Sigmoid colon (tissue), 7 donors: ENCODE data around the gene BCL11B. TPM values are rescaled to one million over a fixed set of nuclear protein-coding genes. Genes with fewer than 3 reads are reported as not detected.

ENCODE experiments used
- DNase-seq: peaks from one replicate; pipeline ENCODE4 v3.0.0-alpha.2; 2019
- H3K27ac ChIP-seq, 4 donors: fragments of 200-600 bp; sonication (generic); one replicate each; pipeline ENCODE4 v1.5.1; 2016 to 2019; ENCODE audit warnings: mild to moderate bottlenecking in 1 of 4
- H3K27me3 ChIP-seq, 3 donors: fragments of 200-600 bp; sonication (generic); one replicate each; pipeline ENCODE4 v1.5.1; 2019; ENCODE audit warnings: mild to moderate bottlenecking in 1 of 3
- H3K36me3 ChIP-seq, 4 donors: fragments of 200-600 bp; sonication (generic); one replicate each; pipeline ENCODE4 v1.5.1; 2016 to 2019
- H3K4me1 ChIP-seq, 4 donors: fragments of 200-600 bp; sonication (generic); one replicate each; pipeline ENCODE4 v1.5.1; 2017 to 2019
- H3K4me3 ChIP-seq, 4 donors: fragments of 200-600 bp; sonication (generic); one replicate each; pipeline ENCODE4 v1.5.1; 2017 to 2019; ENCODE audit warnings: mild to moderate bottlenecking in 2 of 4, moderate library complexity in 1 of 4
- H3K9me3 ChIP-seq, 4 donors: fragments of 200-600 bp in 3 of 4; sonication (generic) in 3 of 4; one replicate each; pipeline versions ENCODE4 v1.5.1 to v1.6.1; 2013 to 2019
- EP300 ChIP-seq, 4 donors: sonication (generic); formaldehyde crosslinking; IDR thresholded peaks; one replicate each; pipeline ENCODE4 v1.6.1; 2017; ENCODE audit warnings: antibody characterized with exemption in 4 of 4
- POLR2A ChIP-seq, 2 donors: fragments of 450-650 bp; IDR thresholded peaks; one replicate each; pipeline ENCODE4 v1.6.1; 2016; ENCODE audit warnings: antibody characterized with exemption in 2 of 2, mild to moderate bottlenecking in 2 of 2, moderate library complexity in 2 of 2
- POLR2AphosphoS5 ChIP-seq, 4 donors: sonication (generic); formaldehyde crosslinking; IDR thresholded peaks; one replicate each; pipeline ENCODE4 v1.6.1; 2017; ENCODE audit warnings: antibody characterized with exemption in 4 of 4
- WGBS, 2 donors: extraction: QIAGEN DNeasy Blood & Tissue Kit; methylation state at CpG; one replicate each; pipeline ENCODE4 v1.1.7; 2013; 5-methylcytosine and 5-hydroxymethylcytosine counted together
- intact Hi-C: fragments of 100-400 bp; cut with DNase I; formaldehyde crosslinking; loops from one replicate; pipeline ENCODE4 v1.15.1; 2023
- polyA plus RNA-seq, 3 donors: library from polyadenylated mRNA; stranded (reverse); fragments of 200-250 nt; gene quantifications; one replicate each; pipeline ENCODE4 v1.2.3, GENCODE V29; 2013
- total RNA-seq, 4 donors: library from RNA; depleted of rRNA; stranded (reverse); fragments of >200 nt; gene quantifications; one replicate each; pipeline ENCODE4 v1.1.0, GENCODE V29; 2016
- TF ChIP-seq, protein P1 (sequence below), 4 experiments: fragments of 450-650 bp in 3 of 4; fragments of 200-600 bp in 1 of 4; IDR thresholded peaks; one replicate each; pipeline ENCODE4 v1.5.1; 2016 to 2019; ENCODE audit warnings: antibody characterized with exemption in 4 of 4, mild to moderate bottlenecking in 3 of 4, moderate library complexity in 2 of 4
- donor health status: healthy with polysubstance abuse.
- donor health status: Bipolar disorder and iron deficiency.
- donor health status: healthy.

Gene BCL11B
- total and polyA plus RNA-seq, 7 donors, result under 0.01 to 3.5 (median 0.23) TPM

GRCh38 chr14:99131632-99132271 lies 140.2 kb downstream of the BCL11B start:
- H3K4me3 ChIP-seq, result no peak overlapping the region
- peaks cover 0 to 22% (median 16%) of the 10 kb centered on the region in 4 donors for H3K4me1 ChIP-seq
- no peaks in the 10 kb centered on the region for H3K9me3 ChIP-seq
- TF ChIP-seq POLR2A (IDR thresholded peaks at IDR 0.05), result no peak
- TF ChIP-seq EP300 (IDR thresholded peaks at IDR 0.05), result no peak
- TF ChIP-seq, protein P1, sequence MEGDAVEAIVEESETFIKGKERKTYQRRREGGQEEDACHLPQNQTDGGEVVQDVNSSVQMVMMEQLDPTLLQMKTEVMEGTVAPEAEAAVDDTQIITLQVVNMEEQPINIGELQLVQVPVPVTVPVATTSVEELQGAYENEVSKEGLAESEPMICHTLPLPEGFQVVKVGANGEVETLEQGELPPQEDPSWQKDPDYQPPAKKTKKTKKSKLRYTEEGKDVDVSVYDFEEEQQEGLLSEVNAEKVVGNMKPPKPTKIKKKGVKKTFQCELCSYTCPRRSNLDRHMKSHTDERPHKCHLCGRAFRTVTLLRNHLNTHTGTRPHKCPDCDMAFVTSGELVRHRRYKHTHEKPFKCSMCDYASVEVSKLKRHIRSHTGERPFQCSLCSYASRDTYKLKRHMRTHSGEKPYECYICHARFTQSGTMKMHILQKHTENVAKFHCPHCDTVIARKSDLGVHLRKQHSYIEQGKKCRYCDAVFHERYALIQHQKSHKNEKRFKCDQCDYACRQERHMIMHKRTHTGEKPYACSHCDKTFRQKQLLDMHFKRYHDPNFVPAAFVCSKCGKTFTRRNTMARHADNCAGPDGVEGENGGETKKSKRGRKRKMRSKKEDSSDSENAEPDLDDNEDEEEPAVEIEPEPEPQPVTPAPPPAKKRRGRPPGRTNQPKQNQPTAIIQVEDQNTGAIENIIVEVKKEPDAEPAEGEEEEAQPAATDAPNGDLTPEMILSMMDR (IDR thresholded peaks at IDR 0.05), result no peak
- no peak for TF ChIP-seq POLR2AphosphoS5 (IDR thresholded peaks at IDR 0.05)
- no peak overlapping the region for H3K27ac ChIP-seq
- 93% methylated on average over 12 of the region's 12 CpGs for WGBS, 2 donors
- H3K36me3 ChIP-seq, result no peaks in the 10 kb centered on the region
- DNase-seq, result peak; percentile 43
- intact Hi-C loops, result no loop called here
- no peaks in the 10 kb centered on the region for H3K27me3 ChIP-seq

GRCh38 chr14:99129998-99130397 lies 142.0 kb downstream of the BCL11B start:
- Histone ChIP-seq H3K27me3 (no peaks in the 10 kb centered on the region), H3K4me1 (peaks cover 0 to 22% (median 16%) of the 10 kb centered on the region in 4 donors), H3K36me3 (no peaks in the 10 kb centered on the region), H3K4me3 (no peak overlapping the region), H3K9me3 (no peaks in the 10 kb centered on the region), H3K27ac (no peak overlapping the region)
- intact Hi-C loops, result no loop called here
- peak; percentile 25 for DNase-seq
- TF ChIP-seq, protein P1 (IDR thresholded peaks at IDR 0.05), result no peak
- TF ChIP-seq POLR2A (IDR thresholded peaks at IDR 0.05) (no peak), EP300 (IDR thresholded peaks at IDR 0.05) (no peak), POLR2AphosphoS5 (IDR thresholded peaks at IDR 0.05) (no peak)
- 85% methylated on average over 15 of the region's 15 CpGs for WGBS, 2 donors

DNA sequence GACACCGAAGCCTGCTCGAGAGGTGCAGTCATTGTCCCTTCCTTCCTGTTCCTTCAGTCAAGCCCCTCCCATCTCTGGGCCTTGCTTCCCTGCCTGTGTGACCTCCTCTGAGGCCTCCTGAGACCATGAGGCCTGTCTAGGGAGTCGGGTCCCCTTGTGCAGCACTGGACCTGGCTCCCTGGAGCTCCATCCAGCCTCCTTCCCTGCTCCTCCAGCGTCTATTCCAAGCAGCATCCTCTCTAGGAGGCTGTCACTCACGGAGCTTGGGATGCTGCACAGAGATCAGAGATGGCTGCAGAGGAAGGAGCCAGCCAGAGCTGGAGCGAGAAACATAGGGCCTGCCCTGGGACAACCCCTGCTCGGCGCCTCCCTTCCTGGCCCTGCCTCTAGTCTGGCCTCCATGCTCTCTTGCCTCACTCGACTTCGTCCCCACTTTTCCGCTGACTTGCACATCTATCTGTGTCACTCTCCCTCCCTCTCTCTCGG lies 142.7 kb downstream of the BCL11B start:
- Histone ChIP-seq H3K4me1 (peaks cover 0 to 22% (median 16%) of the 10 kb centered on the region in 4 donors), H3K27me3 (no peaks in the 10 kb centered on the region), H3K4me3 (no peak overlapping the region), H3K9me3 (no peaks in the 10 kb centered on the region), H3K27ac (no peak overlapping the region), H3K36me3 (no peaks in the 10 kb centered on the region)
- intact Hi-C loops, result no loop called here
- WGBS, 2 donors, result 72 to 75% methylated on average over 12 of the region's 12 CpGs
- peak; percentile 34 for DNase-seq
- TF ChIP-seq POLR2AphosphoS5 (IDR thresholded peaks at IDR 0.05) (no peak), POLR2A (IDR thresholded peaks at IDR 0.05) (no peak)

- Histone ChIP-seq H3K27me3 (no peaks in the 10 kb centered on the region), H3K9me3 (no peaks in the 10 kb centered on the region), H3K36me3 (no peaks in the 10 kb centered on the region), H3K4me3 (no peak overlapping the region), H3K27ac (no peak overlapping the region), H3K4me1 (peaks cover 0 to 14% (median 5%) of the 10 kb centered on the region in 4 donors)
- TF ChIP-seq EP300 (IDR thresholded peaks at IDR 0.05) (no peak), POLR2A (IDR thresholded peaks at IDR 0.05) (no peak), POLR2AphosphoS5 (IDR thresholded peaks at IDR 0.05) (no peak)
- TF ChIP-seq, protein P1 (IDR thresholded peaks at IDR 0.05), result no peak
- 91 to 93% methylated on average over 17 of the region's 17 CpGs for WGBS, 2 donors
- no peak for DNase-seq
- intact Hi-C loops, result no loop called here
These were observed 143.8 kb downstream of the BCL11B start for GRCh38 chr14:99128185-99128584.

GRCh38 chr14:99127651-99128167 lies 144.3 kb downstream of the BCL11B start:
- Histone ChIP-seq H3K27ac (no peak overlapping the region), H3K4me3 (no peak overlapping the region), H3K4me1 (peaks cover 0 to 9% (median under 1%) of the 10 kb centered on the region in 4 donors), H3K9me3 (no peaks in the 10 kb centered on the region), H3K36me3 (no peaks in the 10 kb centered on the region), H3K27me3 (no peaks in the 10 kb centered on the region)
- peak; percentile 64 for DNase-seq
- 67 to 73% methylated on average over 9 of the region's 9 CpGs for WGBS, 2 donors
- intact Hi-C loops, result no loop called here
- TF ChIP-seq POLR2AphosphoS5 (IDR thresholded peaks at IDR 0.05), result no peak
- TF ChIP-seq EP300 (IDR thresholded peaks at IDR 0.05), result no peak
- TF ChIP-seq, protein P1 (IDR thresholded peaks at IDR 0.05), result no peak
- no peak for TF ChIP-seq POLR2A (IDR thresholded peaks at IDR 0.05)
